Right ventricle myocardium inferior (tissue), 1 donor: ENCODE measurements around the gene TCF7L2. TPM values are rescaled to one million over a fixed set of nuclear protein-coding genes. Genes with fewer than 3 reads are reported as not detected.

Source experiments
- ATAC-seq: fragments of 200-7000 bp; cut with Tn5 transposase; one replicate; pipeline ENCODE4 v1.9.1; 2020; ENCODE audit warnings: mild to moderate bottlenecking, moderate library complexity
- DNase-seq: peaks from one replicate; pipeline ENCODE4 v3.0.0; 2021; ENCODE audit errors: missing footprints
- intact Hi-C: fragments of 100-400 bp; cut with DNase I; formaldehyde crosslinking; loops from one replicate; pipeline ENCODE4 v1.11.0; 2022
- total RNA-seq: library from RNA; stranded (reverse); fragmentation: NEBNext Ultra II Directional; extraction: Animal tissue kit (Norgen Biotek cat#: 25700); gene quantifications from one replicate; pipeline ENCODE4 v1.2.1, GENCODE V29; 2021
- donor health status: DM: no; HTN: yes; CAD: no; lungs with severe emphysema.

Gene TCF7L2
- total RNA-seq, 1 donor from 2014 or later, result 12.4 TPM

DNA sequence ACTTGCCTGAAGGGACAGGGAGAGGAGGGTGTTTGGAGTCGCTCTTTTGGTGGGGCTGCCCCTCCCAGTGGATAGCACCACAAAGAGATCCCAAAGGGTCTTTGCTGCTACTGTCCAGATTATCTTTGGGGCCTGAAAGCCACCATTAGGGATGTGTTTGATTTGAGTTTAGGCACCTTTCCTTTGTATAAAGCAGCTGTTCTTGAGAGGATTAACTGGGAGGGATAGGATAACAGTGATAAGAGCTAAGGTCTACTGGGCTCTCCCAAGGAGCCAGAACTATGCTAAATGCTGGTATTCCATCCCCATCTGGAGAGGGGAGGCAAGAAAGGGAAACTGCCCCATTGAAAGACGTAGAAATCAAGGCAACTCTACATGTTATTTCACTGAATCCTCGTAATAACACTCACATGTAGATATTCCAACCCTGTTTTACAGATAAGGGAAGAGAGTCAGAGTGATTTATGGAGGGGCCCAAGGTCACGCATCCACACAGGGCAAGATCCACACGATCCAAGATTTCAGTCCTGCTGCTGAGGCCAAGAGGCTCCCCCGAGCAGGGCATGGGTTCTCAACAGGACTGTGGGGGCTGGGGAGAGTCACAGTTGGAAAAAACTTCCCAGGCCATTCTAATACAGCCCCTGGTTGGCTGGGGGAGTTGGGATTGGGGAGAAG is 11.1 kb upstream of the TCF7L2 start:
- intact Hi-C loops, result no loop called here
- DNase-seq (no peak), ATAC-seq (no peak)

DNA sequence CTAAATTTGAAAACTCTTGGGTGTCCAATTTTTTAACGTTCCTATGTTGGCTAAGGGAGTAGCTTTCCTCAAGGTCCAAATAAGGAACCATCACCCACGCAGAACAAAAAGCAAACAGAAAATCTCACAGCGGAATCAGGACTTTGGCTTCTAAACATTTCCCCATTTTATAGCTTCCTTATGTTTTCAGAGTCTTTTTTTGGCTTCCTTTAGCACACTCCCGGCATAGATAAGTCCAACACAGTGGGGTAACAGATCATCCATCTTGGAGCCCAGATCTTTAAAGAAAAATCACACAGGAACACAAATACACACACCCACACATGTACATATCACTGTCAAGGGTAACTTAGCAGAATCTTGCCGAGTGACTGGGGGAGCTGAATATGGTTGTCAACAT is 4.2 kb upstream of the TCF7L2 start:
- ATAC-seq, result no peak
- intact Hi-C loops, result no loop called here
- DNase-seq, result no peak

DNA sequence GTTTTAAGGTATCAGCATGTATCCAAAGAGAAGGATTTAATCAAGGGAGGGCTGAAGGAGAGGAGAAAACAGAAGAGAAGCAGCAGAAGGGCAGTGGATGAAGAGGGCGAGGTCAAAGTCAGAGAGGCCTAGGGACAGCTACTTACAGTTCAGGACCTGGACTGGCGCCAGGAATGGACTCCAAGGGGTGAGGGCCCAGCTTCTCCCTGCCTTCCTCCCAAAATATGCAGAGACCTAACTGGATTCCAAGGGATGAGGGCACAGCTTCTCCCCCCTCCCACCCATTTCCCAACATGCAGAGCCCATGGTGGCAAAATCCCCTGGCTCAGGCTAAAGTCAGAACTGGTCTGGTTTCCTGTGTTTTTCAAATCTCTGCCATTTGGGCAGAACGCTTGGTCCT is 3.4 kb upstream of the TCF7L2 start:
- intact Hi-C loops, result no loop called here
- DNase-seq, result peak; percentile 72
- no peak for ATAC-seq

DNA sequence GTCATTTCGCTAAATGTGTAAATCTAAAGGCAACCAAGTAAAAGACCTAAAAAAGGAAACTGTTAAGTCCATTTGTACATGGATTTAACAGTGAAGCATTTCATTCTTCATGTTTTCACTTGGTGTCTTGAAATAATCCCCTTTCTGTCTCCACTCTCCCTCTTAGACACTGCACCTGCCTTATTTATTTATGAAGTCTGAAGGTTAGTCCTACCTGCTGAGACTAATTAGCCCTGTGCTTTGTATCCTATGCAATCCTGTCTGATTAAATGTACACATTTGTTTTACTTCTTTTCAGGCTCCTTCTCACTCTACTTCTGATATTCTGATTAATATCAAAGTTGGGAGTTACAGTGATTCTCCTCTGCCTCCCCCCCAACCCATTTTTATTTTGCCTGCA is 1.9 kb upstream of the TCF7L2 start:
- no peak for ATAC-seq
- intact Hi-C loops, result no loop called here
- DNase-seq, result no peak

DNA sequence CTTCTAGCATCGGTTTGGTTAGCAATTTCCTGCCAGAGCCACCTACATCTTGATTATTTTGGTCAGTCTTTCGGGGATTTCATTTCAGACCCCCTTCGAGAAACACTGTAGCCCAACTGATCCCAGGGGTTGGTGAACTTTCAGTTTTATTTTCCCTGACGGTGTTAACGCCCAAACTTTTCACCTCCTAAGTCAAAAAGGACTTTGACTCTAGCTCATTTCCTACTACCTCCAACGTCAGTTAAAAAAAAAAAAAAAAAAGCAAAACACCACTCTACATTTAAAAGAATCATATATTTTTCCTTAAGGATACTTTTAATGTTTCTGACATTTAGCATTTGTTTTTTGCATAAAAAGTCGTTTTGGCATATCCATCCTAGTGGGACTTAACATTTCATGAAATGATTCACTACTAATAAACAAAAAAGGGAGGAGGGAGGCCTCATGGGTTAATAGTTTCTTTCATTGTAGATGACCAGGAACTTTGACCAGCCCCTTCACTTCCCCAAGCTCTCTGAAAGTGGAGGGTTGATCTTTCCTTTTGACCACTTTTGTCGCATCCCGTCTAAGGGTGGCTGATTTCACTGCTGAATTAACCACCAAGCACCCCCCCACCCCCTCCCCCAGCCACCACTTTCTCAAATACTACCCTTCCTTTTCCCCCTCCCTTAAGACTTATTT is 764 bp upstream of the TCF7L2 start:
- ATAC-seq (no peak), DNase-seq (no peak)
- intact Hi-C loops, result no loop called here

DNA sequence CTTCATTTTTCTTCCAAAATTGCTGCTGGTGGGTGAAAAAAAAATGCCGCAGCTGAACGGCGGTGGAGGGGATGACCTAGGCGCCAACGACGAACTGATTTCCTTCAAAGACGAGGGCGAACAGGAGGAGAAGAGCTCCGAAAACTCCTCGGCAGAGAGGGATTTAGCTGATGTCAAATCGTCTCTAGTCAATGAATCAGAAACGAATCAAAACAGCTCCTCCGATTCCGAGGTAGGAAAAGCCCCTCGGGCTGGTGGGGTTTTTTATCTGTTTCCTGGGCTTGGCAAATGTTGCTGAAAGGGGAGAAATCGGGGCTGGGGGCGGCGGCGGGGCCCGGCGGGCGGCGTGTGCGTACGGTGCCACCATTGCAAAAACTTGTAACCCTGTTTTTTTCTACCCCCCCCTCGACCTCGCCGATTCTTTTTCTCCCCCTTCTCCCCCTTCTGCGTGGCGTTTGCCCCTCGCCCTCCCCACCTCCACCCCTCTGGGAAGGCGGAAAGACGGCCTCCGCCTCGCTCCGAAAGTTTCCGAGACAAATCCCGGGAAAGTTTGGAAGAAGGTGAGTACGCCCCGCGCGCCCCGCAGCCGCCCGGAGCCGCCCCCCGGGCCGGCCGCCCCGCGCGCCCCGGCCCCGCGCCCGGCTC is 789 bp downstream of the TCF7L2 start:
- ATAC-seq (no peak), DNase-seq (peak; percentile 67)
- intact Hi-C loops, result loop anchor here (5.0 kb wide), 2 partner anchors 111 to 431 kb away; no protein-coding TSS in a partner anchor

DNA sequence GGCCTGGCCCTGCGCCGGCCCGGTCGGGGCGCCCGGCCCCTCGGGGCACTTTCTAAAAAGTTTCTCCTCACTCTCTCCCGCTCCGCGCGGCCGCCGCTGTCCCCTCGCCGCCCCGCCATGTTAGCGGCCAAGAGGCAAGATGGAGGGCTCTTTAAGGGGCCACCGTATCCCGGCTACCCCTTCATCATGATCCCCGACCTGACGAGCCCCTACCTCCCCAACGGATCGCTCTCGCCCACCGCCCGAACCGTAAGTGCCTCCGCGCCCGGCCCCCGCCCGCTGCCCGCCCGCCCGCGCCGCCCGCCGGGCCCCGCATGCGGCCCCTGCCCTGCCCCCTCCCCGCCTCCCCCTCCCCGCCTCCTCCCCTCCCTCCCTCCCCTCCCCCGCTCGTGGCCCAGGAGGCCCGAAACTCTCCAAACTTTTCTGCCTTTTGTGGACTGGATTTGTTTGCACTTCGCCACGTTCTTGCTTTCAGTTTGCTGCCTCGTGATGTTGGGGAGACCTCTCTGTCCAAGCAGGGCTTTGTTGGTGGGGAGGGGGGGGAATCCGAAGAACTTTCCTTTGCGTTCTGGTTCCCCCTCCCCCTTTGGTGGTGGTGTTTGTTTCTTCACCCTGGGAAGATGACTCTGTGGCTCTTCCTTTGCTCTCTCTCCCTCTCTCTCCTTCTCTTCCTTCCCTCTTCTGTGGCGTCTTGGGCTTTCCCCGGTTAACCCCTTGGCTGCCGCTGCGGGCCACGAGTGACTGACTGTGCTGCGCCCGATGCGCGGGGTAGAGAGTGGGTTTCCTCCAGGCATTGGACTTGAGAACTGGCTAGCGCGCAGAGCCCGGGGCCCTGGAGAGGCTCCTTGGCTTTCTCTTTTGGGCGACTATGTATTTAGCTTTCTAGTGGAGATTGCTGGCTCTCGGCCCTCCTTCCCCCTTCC is 1.6 kb downstream of the TCF7L2 start:
- ATAC-seq, result peak; percentile 15
- DNase-seq, result peak; percentile 74
- intact Hi-C loops, result loop anchor here (2.0 to 5.0 kb wide), 3 partner anchors 111 to 431 kb away; no protein-coding TSS in a partner anchor

DNA sequence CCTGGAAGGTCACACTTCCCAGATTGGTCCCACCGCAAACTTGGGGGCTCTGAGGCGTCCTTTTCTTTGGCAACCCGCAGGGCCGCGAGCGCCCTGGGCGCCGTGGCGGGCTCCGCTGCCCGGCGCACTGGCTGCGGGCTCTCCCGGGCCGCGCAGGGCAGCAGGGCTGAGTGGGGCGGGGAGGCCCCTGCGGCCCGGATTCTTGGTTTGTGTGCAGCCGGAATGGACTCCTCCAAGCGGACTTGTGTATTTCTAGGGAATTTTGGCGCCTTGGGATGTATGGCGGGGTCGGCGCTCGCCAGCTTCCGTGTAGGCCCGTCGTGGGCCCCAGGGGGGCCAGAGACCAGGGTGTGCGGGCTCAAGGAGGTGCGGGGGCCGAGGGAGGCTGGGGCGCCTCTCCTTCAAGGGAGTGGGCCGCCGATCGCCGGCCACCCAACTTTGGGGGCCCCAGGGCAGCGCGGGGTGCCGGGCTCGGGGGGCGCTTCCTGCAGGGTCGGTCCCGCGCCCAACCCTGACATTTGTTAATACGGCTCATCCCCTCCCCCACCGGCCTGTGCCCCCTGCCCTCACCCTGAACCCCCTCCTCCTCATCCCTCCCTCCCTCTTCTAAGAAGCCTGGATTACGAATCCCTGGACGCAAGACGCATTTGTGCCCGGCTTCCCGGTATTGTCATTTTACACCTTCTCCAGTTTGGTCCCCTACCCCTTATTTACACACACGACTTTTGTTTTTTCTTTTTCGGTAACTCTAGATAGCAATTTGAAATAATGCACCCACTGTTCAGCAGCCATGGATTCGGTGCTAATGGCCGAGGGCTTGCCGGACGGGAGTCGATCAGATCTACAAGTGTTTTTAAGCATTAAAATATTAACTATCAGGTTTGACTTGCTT is 2.5 kb downstream of the TCF7L2 start:
- DNase-seq (peak; percentile 73), ATAC-seq (peak; percentile 14)
- intact Hi-C loops, result loop anchor here (2.0 to 5.0 kb wide), 3 partner anchors 110 to 430 kb away; no protein-coding TSS in a partner anchor

DNA sequence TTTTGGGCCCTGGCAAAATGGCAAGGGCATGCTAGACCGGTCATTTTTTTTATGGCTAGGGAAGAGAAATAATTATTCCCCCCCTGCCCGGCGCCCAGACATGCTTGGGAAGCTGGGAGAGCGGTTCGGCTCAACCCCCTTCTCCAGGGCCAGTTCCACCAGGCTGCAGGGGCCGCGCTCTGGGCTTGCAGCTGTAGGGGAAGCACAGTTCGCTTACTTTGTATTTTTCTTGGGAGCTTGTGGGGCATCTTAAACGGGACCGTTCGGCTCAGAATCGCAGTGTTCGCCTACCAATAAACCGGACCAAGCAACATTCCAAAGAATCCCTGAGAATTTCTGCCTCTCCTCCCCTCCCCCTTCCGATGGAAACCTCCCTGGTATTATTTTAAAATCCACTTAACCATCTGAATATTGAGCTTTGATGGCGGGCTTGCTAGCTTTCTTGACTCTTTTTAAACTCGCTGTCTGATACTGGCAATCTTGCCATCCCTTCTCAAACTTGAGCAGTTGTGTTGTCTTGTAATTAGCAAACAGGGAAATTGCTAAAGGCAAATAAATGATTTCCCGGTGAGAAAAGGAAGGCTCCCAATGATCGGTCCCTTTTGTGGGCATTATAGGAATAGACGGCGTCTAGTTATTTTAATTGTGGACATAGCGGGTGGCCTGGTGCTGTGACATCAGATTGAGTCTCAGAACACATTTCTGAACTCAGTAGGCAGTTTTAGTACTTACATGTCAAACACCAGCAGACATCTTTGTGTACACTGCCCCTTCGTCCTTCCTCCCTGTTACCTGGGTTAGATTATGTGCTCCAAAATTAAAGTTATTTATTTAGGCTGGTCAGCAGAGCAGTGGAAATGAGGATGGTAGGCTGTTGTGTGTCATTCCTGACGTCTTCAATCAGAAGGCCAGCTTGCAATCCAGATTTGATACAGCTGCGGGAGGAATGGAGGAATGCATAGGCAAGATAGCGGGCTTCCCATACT is 3.4 kb downstream of the TCF7L2 start:
- intact Hi-C loops, result loop anchor here (2.0 to 5.0 kb wide), 3 partner anchors 109 to 429 kb away; no protein-coding TSS in a partner anchor
- no peak for ATAC-seq
- DNase-seq, result no peak

DNA sequence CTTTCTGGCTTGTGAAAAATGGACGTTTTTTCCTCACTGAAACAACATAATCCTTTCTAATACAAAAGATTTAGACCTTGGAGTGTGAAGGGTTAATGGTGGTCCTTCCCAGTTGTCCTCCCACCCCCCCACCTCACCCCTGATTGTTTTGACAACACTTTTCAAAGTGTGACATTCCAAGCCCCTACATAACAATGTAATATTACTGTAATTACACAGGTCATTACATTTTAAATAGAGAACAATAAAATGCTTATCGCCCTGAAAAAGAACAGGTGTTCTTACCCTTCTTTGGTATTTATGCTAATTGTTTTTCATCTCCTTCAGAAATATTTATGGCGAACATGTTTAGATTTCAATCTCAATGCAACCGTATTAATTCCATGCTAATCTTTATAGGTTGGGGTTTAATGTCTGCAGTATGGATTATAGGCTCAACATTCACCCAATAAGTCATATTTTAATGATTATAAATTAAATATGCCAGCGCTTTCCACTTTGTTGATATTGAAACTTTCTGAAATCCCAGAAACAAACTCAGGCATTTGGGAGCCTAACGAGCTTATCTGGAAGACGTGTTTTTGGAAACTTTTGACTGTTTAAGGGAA is 5.0 kb downstream of the TCF7L2 start:
- intact Hi-C loops, result loop anchor here (5.0 kb wide), 2 partner anchors 107 to 427 kb away; no protein-coding TSS in a partner anchor
- DNase-seq (no peak), ATAC-seq (no peak)

DNA sequence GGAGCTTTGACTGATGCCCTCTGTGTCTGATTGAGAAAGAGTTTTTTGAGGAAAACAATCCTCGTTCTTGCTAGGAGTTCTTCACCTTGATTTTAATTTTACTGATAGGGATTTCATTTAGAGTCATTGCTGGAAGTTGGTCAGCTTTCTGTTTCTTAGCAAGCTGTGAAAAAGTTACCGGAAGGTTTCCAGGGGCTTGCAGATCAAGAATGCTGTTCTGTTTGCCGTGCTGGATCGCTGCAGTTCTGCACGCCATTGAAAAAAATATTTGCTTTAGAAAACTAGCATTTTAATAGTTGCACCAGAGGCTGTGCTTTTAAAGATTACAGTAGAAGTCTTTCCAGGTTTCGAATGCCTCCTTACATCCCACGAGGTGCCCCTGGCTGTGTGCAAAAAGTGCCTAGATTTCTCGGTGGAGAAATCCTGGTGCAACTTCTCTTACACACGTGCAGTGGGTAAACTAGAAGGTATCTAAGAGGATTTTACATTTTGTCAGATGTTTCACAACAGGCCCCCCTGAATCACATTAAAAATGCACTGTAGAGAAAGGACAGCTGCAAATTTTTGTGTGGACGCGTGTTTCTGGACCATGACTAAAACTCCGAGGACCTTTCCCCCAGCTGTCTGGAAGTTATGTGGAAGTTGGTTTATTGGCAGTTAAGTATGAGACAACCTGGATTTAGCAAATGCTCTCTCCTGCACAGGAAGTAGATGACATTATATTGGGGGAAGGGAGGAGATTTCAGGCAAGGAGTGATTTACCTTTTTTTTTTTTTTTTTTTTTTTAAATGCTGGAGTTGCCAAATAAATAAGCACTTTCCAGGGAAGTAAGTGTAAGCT is 5.8 kb downstream of the TCF7L2 start:
- intact Hi-C loops, result no loop called here
- ATAC-seq (no peak), DNase-seq (no peak)

DNA sequence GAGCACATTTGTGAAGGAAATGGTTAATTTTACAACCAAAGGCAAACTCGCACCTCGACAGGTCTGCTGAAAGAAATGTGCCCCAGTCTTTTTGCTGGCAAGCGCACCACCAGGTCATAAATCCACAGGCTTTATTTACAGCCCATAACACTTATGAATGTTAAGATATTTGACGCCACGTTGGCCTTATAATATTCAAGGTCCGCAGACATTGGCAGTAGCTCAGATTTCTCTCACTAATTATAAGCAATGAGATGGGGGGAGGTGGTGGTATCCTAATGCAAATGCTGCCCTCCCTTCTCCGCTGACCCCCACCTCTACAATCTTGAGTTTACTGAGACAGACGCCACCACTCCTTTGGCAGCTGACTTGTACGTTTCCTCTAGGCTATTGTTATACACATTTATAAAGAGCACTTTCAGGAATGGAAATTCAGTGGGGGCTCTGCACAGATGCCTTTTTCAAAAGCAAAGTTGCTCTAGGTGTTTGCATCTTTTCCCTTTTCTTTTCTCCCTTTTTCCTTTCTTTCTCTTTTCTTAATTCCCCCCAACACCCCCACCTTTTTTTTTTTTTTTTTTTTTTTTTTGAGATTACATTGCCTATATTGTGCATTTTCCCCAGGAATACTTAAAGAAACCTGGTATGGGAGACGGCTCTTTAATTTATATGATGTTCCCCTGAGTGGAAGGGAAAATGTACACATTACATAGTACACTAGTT is 6.7 kb downstream of the TCF7L2 start:
- no peak for ATAC-seq

DNA sequence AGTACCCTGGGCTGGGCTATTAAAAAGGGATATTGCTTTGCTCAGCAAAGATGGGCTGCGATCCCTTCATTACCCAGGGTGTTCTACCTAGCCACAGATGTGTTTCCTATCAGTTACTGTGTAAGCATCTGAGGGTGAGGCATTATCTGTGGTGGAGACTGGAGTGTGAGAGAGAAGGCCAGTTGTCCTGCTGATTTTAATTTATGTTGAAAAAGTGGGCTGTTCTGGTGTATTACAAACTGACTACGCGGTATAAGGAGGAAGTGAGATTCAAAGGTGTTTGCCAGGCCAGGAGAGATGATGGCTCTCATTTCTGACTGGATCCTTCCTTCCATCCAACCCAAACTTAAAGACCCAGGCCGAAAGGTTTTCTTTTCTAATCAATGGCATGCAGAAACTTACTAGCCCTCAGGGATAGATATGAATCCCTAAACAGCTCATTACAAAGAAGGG is 7.6 kb downstream of the TCF7L2 start:
- intact Hi-C loops, result no loop called here
- DNase-seq (no peak), ATAC-seq (no peak)

More for the DNA sequence above, 6.7 kb downstream of the TCF7L2 start:
- intact Hi-C loops, result no loop called here
- no peak for DNase-seq

DNA sequence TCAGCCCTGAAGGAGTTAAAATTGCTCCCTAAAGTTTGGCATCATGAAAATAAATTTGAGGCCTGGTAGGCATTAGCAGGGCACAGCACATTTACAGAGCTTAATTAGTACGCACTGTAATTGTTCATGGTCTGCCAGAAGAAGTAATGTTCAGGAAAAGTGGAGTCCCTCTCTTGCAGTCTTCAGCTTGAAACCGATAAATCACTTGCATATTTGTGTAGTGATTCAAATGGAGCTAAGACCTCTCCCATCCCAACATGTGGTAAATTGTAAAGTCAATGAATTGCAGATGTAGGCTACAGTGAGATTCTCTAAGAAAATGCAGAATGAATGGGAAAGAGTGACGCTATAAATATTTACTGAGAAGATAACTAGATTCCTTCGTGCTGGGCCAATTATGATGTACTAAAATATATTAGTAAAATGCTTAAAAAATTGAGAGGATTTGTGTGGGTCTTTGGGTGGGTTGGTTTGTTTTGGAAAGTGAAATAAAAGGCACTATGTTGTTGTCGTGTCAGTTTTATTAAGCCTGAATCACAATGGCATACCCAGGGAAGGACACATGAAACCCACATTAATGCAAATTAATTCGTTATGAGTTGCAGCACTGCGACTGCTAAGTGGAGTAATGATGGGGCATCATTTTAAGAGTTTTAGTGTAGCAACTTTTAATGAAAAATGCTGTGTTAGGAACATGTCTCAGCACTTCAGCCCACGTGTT is 8.4 kb downstream of the TCF7L2 start:
- intact Hi-C loops, result no loop called here
- DNase-seq (no peak), ATAC-seq (no peak)
